ENCODE results near the gene FGF12. TPM values are rescaled to one million over a fixed set of nuclear protein-coding genes. Genes with fewer than 3 reads are reported as not detected.

Gene FGF12
- total and polyA plus RNA-seq, 2 experiments from 2014 or later = not detected

DNA sequence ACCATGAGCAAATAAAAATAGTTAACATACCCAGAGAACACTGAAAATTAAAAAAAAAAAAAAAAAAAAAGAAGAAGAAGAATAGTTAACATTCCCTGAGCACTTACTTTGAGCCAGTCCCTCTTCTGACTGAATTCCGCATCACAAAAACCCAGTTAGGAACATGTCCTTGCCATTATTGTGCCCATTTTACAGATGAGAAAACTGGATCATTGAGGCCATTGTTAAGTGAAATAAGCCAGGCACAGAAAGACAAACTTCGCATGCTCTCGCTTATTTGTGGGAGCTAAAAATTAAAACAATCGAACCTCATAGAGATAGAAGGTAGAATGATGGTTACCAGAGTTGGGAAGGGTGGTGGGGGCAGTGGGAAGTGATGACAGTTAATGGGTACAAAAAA lies 119.5 kb downstream of the FGF12 start:
- no peak for DNase-seq
- no peak overlapping the region for H2AFZ ChIP-seq
- 48 to 54% methylated on average over 4 of the region's 4 CpGs for WGBS, 2 experiments (ENCODE audit: low coverage in 1 of 2, low lambda C conversion rate in 2 of 2, missing lambda C conversion rate in 2 of 2)

DNA sequence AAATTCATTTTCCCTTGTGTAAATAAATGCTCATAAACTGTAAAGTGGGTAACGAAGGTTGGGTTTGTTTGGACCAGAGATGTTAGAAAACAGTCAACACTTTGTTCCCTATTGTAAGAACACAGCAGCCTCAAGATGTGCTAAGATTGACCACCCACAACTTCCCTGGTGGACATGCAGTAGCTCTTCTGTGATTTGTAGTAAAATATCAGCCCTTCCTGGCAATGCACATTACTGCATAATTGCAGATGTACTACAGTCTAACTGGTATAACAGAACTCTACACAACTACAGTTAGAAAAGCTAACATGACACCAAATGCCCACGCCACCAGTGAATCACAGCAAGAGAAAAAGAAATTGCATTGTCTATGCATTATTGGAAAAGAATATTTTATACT lies 129.4 kb downstream of the FGF12 start:
- Histone ChIP-seq H3K9me2 (ENCODE audit: insufficient read depth) (no peaks in the 10 kb centered on the region), H3K4me2 (ENCODE audit: unreplicated experiment) (no peak overlapping the region), H3F3A (ENCODE audit: insufficient read depth) (no peaks in the 10 kb centered on the region), H3K79me2 (ENCODE audit: insufficient read depth) (no peaks in the 10 kb centered on the region), H3K4me3 (no peak overlapping the region), H3K36me3 (ENCODE audit: low read depth) (no peaks in the 10 kb centered on the region), H3K4me1 (ENCODE audit: insufficient read depth) (no peaks in the 10 kb centered on the region), H3K9me3 (ENCODE audit: low read depth) (no peaks in the 10 kb centered on the region), H4K20me1 (ENCODE audit: insufficient read depth) (no peaks in the 10 kb centered on the region), H3K27ac (no peak overlapping the region), H3K9ac (no peak overlapping the region), H2AFZ (no peak overlapping the region), H3K27me3 (replicated peaks; ENCODE audit: insufficient read depth) (no peaks in the 10 kb centered on the region)
- 17 to 20% methylated on average over 2 of the region's 2 CpGs for WGBS, 2 experiments (ENCODE audit: low coverage in 1 of 2, low lambda C conversion rate in 2 of 2, missing lambda C conversion rate in 2 of 2)
- no peak for DNase-seq
- no peak for TF ChIP-seq EZH2phosphoT487 (IDR thresholded peaks at IDR 0.05; ENCODE audit: insufficient read depth, low read depth)
- no peak for TF ChIP-seq EZH2 (IDR thresholded peaks at IDR 0.05; ENCODE audit: insufficient read depth, poor library complexity, severe bottlenecking)
- in situ Hi-C loops (cut with MboI) = no loop called here

More for the DNA sequence above, 119.5 kb downstream of the FGF12 start:
- no peak overlapping the region for H3K4me2 ChIP-seq (ENCODE audit: unreplicated experiment)
- H3K79me2 ChIP-seq (ENCODE audit: insufficient read depth) = no peaks in the 10 kb centered on the region
- H3K27ac ChIP-seq = no peak overlapping the region
- in situ Hi-C loops (cut with MboI) = no loop called here
- no peak overlapping the region for H3K4me3 ChIP-seq
- no peaks in the 10 kb centered on the region for H3K36me3 ChIP-seq (ENCODE audit: low read depth)
- H3K27me3 ChIP-seq (replicated peaks; ENCODE audit: insufficient read depth) = no peaks in the 10 kb centered on the region
- no peak for TF ChIP-seq EZH2 (IDR thresholded peaks at IDR 0.05; ENCODE audit: insufficient read depth, poor library complexity, severe bottlenecking)
- TF ChIP-seq EZH2phosphoT487 (IDR thresholded peaks at IDR 0.05; ENCODE audit: insufficient read depth, low read depth) = no peak
- no peaks in the 10 kb centered on the region for H3K9me2 ChIP-seq (ENCODE audit: insufficient read depth)
- no peaks in the 10 kb centered on the region for H3K4me1 ChIP-seq (ENCODE audit: insufficient read depth)
- no peaks in the 10 kb centered on the region for H3F3A ChIP-seq (ENCODE audit: insufficient read depth)
- no peaks in the 10 kb centered on the region for H3K9me3 ChIP-seq (ENCODE audit: low read depth)
- H3K9ac ChIP-seq = no peak overlapping the region
- H4K20me1 ChIP-seq (ENCODE audit: insufficient read depth) = no peaks in the 10 kb centered on the region

GRCh38 chr3:192597506-192597905 lies 129.8 kb downstream of the FGF12 start:
- DNase-seq = no peak
- Histone ChIP-seq H3K4me1 (ENCODE audit: insufficient read depth) (no peaks in the 10 kb centered on the region), H3K79me2 (ENCODE audit: insufficient read depth) (no peaks in the 10 kb centered on the region), H3K36me3 (ENCODE audit: low read depth) (no peaks in the 10 kb centered on the region), H3K27ac (no peak overlapping the region), H3K4me3 (no peak overlapping the region), H3F3A (ENCODE audit: insufficient read depth) (no peaks in the 10 kb centered on the region), H3K9me3 (ENCODE audit: low read depth) (no peaks in the 10 kb centered on the region), H2AFZ (no peak overlapping the region), H3K4me2 (ENCODE audit: unreplicated experiment) (no peak overlapping the region), H3K27me3 (replicated peaks; ENCODE audit: insufficient read depth) (no peaks in the 10 kb centered on the region), H3K9ac (no peak overlapping the region), H4K20me1 (ENCODE audit: insufficient read depth) (no peaks in the 10 kb centered on the region), H3K9me2 (ENCODE audit: insufficient read depth) (no peaks in the 10 kb centered on the region)
- 9 to 12% methylated on average over 2 of the region's 2 CpGs for WGBS, 2 experiments (ENCODE audit: low coverage in 1 of 2, low lambda C conversion rate in 2 of 2, missing lambda C conversion rate in 2 of 2)
- TF ChIP-seq EZH2phosphoT487 (IDR thresholded peaks at IDR 0.05; ENCODE audit: insufficient read depth, low read depth) (no peak), EZH2 (IDR thresholded peaks at IDR 0.05; ENCODE audit: insufficient read depth, poor library complexity, severe bottlenecking) (no peak)
- in situ Hi-C loops (cut with MboI) = no loop called here

DNA sequence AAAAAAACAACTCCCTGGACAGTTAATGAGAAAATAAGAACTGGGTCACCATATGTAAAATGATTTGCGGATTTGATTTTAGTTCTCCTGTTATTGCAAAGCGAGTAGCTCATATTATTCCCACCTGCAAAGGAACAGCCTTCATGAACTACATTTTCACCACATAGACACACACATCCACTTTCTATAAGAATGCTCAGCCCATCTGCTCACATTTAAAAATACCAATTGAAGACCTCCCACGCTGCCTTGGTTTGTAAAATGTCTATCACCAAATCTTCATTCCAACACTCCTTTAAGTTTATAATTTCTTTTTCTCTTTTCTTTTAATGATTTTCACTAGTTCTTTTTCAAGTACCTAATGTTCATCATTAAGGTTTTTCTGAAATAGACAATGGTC lies 148.6 kb downstream of the FGF12 start:
- Histone ChIP-seq H3K4me1 (ENCODE audit: insufficient read depth) (no peaks in the 10 kb centered on the region), H3K9me3 (ENCODE audit: low read depth) (no peaks in the 10 kb centered on the region), H3F3A (ENCODE audit: insufficient read depth) (no peaks in the 10 kb centered on the region), H3K79me2 (ENCODE audit: insufficient read depth) (no peaks in the 10 kb centered on the region), H4K20me1 (ENCODE audit: insufficient read depth) (no peaks in the 10 kb centered on the region), H3K27ac (no peak overlapping the region), H2AFZ (no peak overlapping the region), H3K9ac (no peak overlapping the region), H3K4me3 (no peak overlapping the region), H3K27me3 (replicated peaks; ENCODE audit: insufficient read depth) (no peaks in the 10 kb centered on the region), H3K36me3 (ENCODE audit: low read depth) (no peaks in the 10 kb centered on the region), H3K4me2 (ENCODE audit: unreplicated experiment) (no peak overlapping the region), H3K9me2 (ENCODE audit: insufficient read depth) (no peaks in the 10 kb centered on the region)
- WGBS, 2 experiments (ENCODE audit: low coverage in 1 of 2, low lambda C conversion rate in 2 of 2, missing lambda C conversion rate in 2 of 2) = 24 to 36% methylated on average over 3 of the region's 3 CpGs
- TF ChIP-seq EZH2 (IDR thresholded peaks at IDR 0.05; ENCODE audit: insufficient read depth, poor library complexity, severe bottlenecking) = no peak
- no peak for TF ChIP-seq EZH2phosphoT487 (IDR thresholded peaks at IDR 0.05; ENCODE audit: insufficient read depth, low read depth)
- in situ Hi-C loops (cut with MboI) = no loop called here
- DNase-seq = no peak

DNA sequence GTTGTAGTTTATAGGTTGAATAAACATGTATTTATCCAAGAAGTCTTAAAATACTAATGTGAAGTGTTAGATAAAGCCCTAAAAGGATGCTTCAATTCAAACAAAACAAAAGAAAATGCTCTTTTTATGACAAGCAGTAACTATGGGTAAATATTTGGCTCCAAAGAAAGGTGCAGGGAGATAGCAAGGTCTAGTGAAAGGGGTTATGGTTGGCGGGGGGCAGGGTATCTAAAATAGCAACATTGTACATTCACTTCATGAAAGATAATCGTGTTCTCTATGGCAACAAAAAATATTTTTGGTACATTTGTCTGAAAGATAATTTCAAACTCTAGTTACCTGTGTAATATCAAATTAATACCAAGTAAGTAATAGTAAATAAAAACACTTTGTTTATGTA lies 149.5 kb downstream of the FGF12 start:
- H3K9me2 ChIP-seq (ENCODE audit: insufficient read depth) = no peaks in the 10 kb centered on the region
- in situ Hi-C loops (cut with MboI) = no loop called here
- WGBS, 2 experiments (ENCODE audit: low coverage in 1 of 2, low lambda C conversion rate in 2 of 2, missing lambda C conversion rate in 2 of 2) = 11 to 14% methylated on average over 2 of the region's 2 CpGs
- H3K9ac ChIP-seq = no peak overlapping the region
- H3K4me2 ChIP-seq (ENCODE audit: unreplicated experiment) = no peak overlapping the region
- DNase-seq = no peak
- H3K36me3 ChIP-seq (ENCODE audit: low read depth) = no peaks in the 10 kb centered on the region
- H3K27me3 ChIP-seq (replicated peaks; ENCODE audit: insufficient read depth) = no peaks in the 10 kb centered on the region
- H3K4me1 ChIP-seq (ENCODE audit: insufficient read depth) = no peaks in the 10 kb centered on the region
- no peak overlapping the region for H3K4me3 ChIP-seq
- no peaks in the 10 kb centered on the region for H3F3A ChIP-seq (ENCODE audit: insufficient read depth)
- no peak overlapping the region for H3K27ac ChIP-seq
- no peaks in the 10 kb centered on the region for H3K79me2 ChIP-seq (ENCODE audit: insufficient read depth)
- no peaks in the 10 kb centered on the region for H4K20me1 ChIP-seq (ENCODE audit: insufficient read depth)
- no peaks in the 10 kb centered on the region for H3K9me3 ChIP-seq (ENCODE audit: low read depth)
- no peak overlapping the region for H2AFZ ChIP-seq
- TF ChIP-seq EZH2 (IDR thresholded peaks at IDR 0.05; ENCODE audit: insufficient read depth, poor library complexity, severe bottlenecking) (no peak), EZH2phosphoT487 (IDR thresholded peaks at IDR 0.05; ENCODE audit: insufficient read depth, low read depth) (no peak)
